Activated CD4-positive, alpha-beta T cell treated with anti-CD3 and anti-CD28 coated beads for 1 hour (primary cell): ENCODE measurements around the gene RIMBP2.
"Not testable (repeated sequence)": the region's sequence is repeated elsewhere in the genome, so short reads cannot be mapped to it uniquely, and the experiment has no call there.

Source experiments
- DNase-seq: peaks from one replicate; pipeline ENCODE4 v3.0.0-alpha.2; 2020

RIMBP2 gene

GRCh38 chr12:130591736-130592135 lies 124.4 kb downstream of the RIMBP2 start:
- no peak for DNase-seq

DNA sequence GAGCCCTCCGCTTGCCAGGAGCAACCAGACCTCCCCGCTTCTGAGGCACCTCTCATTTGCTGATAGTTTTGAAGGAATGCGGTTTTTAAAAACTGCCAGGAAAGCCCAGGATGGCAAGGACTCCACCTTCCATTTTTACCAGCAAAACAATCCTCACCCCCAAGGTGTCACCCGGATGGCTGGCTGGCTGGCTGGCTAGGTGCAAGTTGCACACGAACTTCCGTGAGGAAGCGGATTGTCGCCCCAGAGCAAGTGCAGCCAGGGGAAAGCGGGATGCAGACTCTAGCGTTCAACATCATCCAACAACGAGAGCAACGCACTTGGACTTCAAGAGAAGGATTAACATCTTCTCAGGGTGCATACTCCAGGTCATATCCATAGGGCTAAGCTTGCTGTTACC lies 125.4 kb downstream of the RIMBP2 start:
- DNase-seq: no peak

GRCh38 chr12:130589540-130590317 lies 126.4 kb downstream of the RIMBP2 start:
- no peak for DNase-seq

- no peak for DNase-seq
These were observed 127.2 kb downstream of the RIMBP2 start for GRCh38 chr12:130588696-130589539.

GRCh38 chr12:130587966-130588365 lies 128.1 kb downstream of the RIMBP2 start:
- DNase-seq: no peak

DNA sequence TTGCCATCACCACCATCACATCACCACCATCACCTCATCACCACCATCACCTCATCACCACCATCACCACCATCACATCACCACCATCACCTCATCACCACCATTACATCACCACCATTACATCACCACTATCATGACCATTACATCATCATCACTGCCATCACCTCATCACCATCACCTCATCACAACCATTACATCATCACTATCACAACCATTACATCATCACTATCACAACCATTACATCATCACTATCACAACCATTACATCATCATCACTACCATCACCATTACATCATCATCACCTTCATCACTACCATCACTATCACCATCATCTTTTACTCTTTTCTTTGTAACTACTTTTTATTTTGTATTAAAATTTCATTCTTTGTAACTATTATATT lies 131.6 kb downstream of the RIMBP2 start:
- not testable (repeated sequence) for DNase-seq

DNA sequence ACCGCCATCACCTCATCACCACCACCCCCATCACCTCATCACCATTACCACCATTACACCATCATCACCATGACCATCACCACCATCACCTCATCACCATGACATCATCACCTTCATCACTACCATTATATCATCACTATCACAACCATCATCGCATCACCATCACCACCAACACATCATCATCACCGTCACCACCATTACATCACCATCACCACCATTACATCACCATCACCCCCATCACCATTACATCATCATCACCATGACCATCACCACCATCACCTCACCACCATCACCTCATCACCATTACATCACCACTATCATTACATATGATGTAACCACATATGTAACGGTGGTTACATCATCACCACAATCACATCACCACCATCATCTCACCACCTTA lies 132.3 kb downstream of the RIMBP2 start:
- no peak for DNase-seq

GRCh38 chr12:130583317-130583716 lies 132.8 kb downstream of the RIMBP2 start:
- no peak for DNase-seq

DNA sequence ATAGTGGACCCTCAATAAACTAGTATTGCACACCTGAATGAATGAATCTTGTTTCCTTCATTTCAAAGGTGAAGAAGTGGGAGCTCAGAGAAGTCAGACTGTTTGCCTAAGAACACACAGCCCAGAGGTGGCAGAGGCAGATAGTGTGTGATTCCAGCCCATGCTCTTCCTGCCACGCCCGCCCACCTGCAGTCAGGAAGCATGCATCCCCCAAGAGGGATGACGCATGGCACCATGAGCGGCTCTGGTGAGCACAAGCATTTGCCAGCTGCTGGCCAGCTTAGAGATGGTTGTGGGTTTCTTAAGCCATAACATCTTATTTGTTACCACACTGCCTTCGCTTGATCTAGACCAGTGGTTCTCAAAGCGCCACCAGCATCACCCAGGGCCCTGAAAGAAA lies 133.8 kb downstream of the RIMBP2 start:
- no peak for DNase-seq

GRCh38 chr12:130581782-130582181 lies 134.3 kb downstream of the RIMBP2 start:
- no peak for DNase-seq

DNA sequence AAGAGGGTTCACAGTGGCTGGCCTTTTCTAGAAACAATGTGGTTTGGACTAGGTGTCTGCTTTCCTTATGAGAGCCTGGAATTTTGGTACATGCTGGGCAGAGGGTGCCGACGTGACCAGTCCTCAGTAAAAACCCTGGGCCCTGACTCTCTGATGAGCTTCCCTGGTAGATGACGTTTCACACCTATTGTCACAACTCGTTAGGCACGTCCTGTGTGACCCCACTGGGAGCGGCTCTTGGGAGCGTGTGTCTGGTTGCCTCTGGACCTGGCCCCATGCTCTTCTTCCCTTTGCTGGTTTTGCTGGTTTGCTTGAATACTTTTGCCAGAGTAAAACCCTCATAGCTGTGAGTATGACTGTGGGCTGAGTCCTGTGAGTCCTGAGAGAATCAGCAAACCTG lies 136.9 kb downstream of the RIMBP2 start:
- DNase-seq: no peak

GRCh38 chr12:130577351-130577750 lies 138.7 kb downstream of the RIMBP2 start:
- DNase-seq: no peak

GRCh38 chr12:130576371-130576816 lies 139.7 kb downstream of the RIMBP2 start:
- no peak for DNase-seq

DNA sequence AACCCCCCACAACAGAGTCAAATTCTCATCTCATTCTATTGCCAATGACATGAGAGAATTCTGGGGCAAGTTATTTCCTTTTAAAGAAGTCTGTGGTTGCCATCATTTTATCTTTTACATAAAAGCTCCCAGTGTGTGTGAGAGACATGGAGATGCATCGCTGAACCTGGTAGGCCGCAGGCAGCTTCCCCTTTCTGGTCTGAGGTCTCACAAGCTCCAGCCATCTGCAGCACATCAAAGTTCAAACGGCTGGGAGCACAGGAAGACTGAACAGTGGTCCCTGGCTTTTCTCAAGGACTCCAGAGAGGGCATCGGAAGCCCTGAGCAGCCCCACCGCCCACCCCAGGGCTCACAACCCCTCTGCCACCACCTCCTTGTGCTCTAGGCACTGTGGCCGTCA lies 141.7 kb downstream of the RIMBP2 start:
- no peak for DNase-seq

DNA sequence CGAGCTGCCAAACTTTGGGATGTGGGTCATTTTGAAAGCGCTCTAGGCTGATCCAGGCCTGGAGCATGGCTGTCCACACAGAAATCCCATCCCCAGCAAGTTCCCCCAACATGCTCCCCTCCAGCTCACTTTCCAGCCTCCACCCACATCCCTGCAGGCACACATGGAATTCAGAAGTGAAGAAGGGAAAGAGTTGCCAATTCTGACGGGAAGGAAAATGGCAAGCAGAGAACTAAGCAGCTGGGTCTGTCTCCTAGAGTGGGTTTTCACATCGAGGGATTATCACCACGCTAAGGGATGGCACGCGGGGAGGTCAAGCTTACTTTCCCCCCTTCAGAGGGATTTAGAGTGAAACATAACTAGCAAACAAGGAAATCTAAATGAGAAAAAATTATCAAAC lies 142.3 kb downstream of the RIMBP2 start:
- no peak for DNase-seq

- DNase-seq: no peak
These were observed 142.9 kb downstream of the RIMBP2 start for GRCh38 chr12:130573235-130573634.

- no peak for DNase-seq
These were observed 143.5 kb downstream of the RIMBP2 start for GRCh38 chr12:130572553-130572952.

- no peak for DNase-seq
These were observed 144.4 kb downstream of the RIMBP2 start for GRCh38 chr12:130571734-130572133.

DNA sequence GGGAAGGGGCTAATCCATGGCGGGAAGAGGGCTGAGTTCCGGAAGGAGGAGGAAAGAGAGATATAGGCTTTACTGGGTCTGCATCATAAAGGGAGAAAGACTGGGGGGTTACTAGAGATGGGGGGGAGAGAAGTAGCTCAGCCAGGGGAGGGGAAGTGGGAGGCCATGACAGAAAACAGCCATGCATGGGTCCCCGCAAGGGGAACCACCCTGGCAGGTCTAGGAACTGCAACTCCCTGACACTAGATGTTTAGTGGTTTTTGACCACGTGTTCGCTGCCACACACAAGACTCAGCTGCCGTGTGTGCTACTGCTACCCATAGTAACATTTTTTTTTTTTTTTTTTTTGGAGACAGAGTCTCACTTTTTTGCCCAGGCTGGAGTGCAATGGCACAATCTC lies 145.0 kb downstream of the RIMBP2 start:
- DNase-seq: no peak

GRCh38 chr12:130569521-130569920 lies 146.6 kb downstream of the RIMBP2 start:
- no peak for DNase-seq

GRCh38 chr12:130568501-130568900 lies 147.6 kb downstream of the RIMBP2 start:
- no peak for DNase-seq

DNA sequence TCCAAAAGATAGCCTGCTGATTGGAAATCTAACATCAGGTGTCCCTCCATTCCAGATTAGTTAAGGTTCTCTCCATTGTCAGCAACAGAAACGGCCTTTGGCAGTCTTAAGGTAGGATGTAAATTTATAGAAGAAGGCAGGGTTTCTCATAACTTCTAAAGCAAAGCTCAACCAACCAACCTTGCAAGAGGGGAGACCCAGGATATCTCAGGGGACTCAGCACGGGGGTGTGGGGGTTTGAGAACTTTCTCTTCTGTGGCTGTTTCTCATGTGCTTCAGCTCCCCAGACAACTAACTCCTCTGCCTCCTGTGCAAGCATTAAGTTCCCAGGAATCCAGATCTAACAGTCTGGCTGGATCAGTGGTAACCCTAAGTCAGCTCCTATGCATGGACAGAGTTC lies 148.1 kb downstream of the RIMBP2 start:
- DNase-seq: no peak

GRCh38 chr12:130566446-130567155 lies 149.5 kb downstream of the RIMBP2 start:
- no peak for DNase-seq

GRCh38 chr12:130565189-130565588 lies 150.9 kb downstream of the RIMBP2 start:
- no peak for DNase-seq
